ENCODE data around the gene ZNF219.

The ZNF219 gene

GRCh38 chr14:21098076-21098891, at the start of gene ZNF219:
ZNF219 (minus strand) TSS chr14:21098655; CDS start chr14:21093591, 5,064 bp downstream.
- peak; percentile 45 for DNase-seq (ENCODE audit: low read depth)
- H3K4me3 ChIP-seq (replicated peaks; ENCODE audit: low read depth, low read length): peak within 1 kb of the TSS; percentile 73
- TF ChIP-seq, protein P1, sequence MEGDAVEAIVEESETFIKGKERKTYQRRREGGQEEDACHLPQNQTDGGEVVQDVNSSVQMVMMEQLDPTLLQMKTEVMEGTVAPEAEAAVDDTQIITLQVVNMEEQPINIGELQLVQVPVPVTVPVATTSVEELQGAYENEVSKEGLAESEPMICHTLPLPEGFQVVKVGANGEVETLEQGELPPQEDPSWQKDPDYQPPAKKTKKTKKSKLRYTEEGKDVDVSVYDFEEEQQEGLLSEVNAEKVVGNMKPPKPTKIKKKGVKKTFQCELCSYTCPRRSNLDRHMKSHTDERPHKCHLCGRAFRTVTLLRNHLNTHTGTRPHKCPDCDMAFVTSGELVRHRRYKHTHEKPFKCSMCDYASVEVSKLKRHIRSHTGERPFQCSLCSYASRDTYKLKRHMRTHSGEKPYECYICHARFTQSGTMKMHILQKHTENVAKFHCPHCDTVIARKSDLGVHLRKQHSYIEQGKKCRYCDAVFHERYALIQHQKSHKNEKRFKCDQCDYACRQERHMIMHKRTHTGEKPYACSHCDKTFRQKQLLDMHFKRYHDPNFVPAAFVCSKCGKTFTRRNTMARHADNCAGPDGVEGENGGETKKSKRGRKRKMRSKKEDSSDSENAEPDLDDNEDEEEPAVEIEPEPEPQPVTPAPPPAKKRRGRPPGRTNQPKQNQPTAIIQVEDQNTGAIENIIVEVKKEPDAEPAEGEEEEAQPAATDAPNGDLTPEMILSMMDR (IDR thresholded peaks at IDR 0.05; ENCODE audit: low read length, missing control alignments): no peak

DNA sequence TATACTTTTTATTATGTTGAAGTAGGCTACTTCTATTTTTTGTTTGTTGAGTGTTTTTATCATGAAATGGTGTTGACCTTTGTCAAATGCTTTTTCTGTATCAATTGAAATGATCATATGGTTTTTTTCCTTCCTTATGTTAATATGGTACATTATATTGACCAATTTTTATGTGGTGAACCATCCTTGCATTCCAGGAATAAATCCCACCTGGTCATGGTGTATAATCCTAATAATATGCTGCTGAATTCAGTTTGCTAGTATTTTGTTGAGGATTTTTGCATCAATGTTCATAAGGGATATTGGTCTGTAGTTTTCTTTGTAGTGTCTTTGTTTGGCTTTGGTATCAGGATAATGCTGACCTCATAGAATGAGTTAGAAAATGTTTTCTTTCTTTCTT, 47.0 kb upstream of the ZNF219 start:
- no peak overlapping the region for H3K4me3 ChIP-seq (replicated peaks; ENCODE audit: low read depth, low read length)
- DNase-seq (ENCODE audit: low read depth): no peak
- TF ChIP-seq, protein P1 (IDR thresholded peaks at IDR 0.05; ENCODE audit: low read length, missing control alignments): no peak

- no peak overlapping the region for H3K4me3 ChIP-seq (replicated peaks; ENCODE audit: low read depth, low read length)
- TF ChIP-seq, protein P1 (IDR thresholded peaks at IDR 0.05; ENCODE audit: low read length, missing control alignments): no peak
- no peak for DNase-seq (ENCODE audit: low read depth)
Measured at GRCh38 chr14:21142357-21142756, 43.9 kb upstream of the ZNF219 start.

GRCh38 chr14:21136024-21136423, 37.6 kb upstream of the ZNF219 start:
- TF ChIP-seq, protein P1 (IDR thresholded peaks at IDR 0.05; ENCODE audit: low read length, missing control alignments): peak; percentile 71
- no peak overlapping the region for H3K4me3 ChIP-seq (replicated peaks; ENCODE audit: low read depth, low read length)
- peak; percentile 33 for DNase-seq (ENCODE audit: low read depth)

DNA sequence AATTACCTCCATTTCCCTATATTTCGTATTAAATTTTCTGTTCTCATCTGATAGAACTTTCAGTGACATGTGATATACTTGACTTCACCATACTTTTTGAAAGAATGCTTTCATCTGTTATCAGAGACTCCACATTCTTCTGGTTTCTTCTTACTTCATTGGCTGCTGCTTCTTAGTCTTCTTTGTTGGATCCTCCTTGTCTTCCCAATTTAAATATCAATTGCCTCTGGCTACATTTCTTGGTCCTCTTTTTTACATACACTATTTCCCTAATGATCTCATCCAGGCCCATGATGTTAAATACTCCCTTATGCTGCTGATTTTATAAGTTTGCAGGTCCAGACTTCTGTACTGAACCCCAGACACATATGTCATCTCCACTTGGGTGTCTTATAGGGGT, 35.4 kb upstream of the ZNF219 start:
- DNase-seq (ENCODE audit: low read depth): no peak
- TF ChIP-seq, protein P1 (IDR thresholded peaks at IDR 0.05; ENCODE audit: low read length, missing control alignments): no peak
- H3K4me3 ChIP-seq (replicated peaks; ENCODE audit: low read depth, low read length): no peak overlapping the region

DNA sequence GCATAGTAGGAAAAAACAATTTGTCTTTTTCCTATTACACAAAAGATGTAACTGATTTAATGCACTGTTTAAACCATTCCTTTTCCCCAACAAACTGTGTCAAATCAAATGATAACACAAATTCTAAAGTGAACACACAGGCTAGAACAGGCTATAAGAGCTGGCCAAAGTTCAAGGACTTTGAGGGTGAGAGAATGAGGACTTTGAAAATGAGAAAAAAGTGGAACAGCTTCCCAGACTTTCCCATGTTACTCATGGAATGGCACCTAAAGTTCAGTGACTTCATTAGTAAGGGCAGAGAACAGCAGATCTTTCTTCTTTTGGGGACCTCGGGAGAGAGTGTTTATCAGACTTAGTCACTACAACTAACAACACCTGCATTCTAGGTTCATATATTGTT, 25.0 kb upstream of the ZNF219 start:
- no peak for DNase-seq (ENCODE audit: low read depth)
- TF ChIP-seq, protein P1 (IDR thresholded peaks at IDR 0.05; ENCODE audit: low read length, missing control alignments): no peak
- no peak overlapping the region for H3K4me3 ChIP-seq (replicated peaks; ENCODE audit: low read depth, low read length)

- no peak for DNase-seq (ENCODE audit: low read depth)
- H3K4me3 ChIP-seq (replicated peaks; ENCODE audit: low read depth, low read length): no peak overlapping the region
- TF ChIP-seq, protein P1 (IDR thresholded peaks at IDR 0.05; ENCODE audit: low read length, missing control alignments): no peak
Measured at GRCh38 chr14:21121122-21121521, 22.7 kb upstream of the ZNF219 start.
